Mucosa of stomach (tissue), 1 donor: Measurements from ENCODE around the gene FCER1A.

Source experiments
- H3K27me3 ChIP-seq: one replicate; pipeline ENCODE4 v1.7.0; 2013; ENCODE audit warnings: mild to moderate bottlenecking, low read length; ENCODE audit not compliant: control insufficient read depth, insufficient read depth
- H3K36me3 ChIP-seq: one replicate; pipeline ENCODE4 v1.7.0; 2013; ENCODE audit warnings: low read length; ENCODE audit not compliant: control insufficient read depth, insufficient read depth
- H3K4me1 ChIP-seq: one replicate; pipeline ENCODE4 v1.7.0; 2013; ENCODE audit warnings: mild to moderate bottlenecking, low read length; ENCODE audit not compliant: control insufficient read depth, insufficient read depth
- H3K4me3 ChIP-seq: one replicate; pipeline ENCODE4 v1.7.0; 2013; ENCODE audit warnings: low read length
- H3K9ac ChIP-seq: one replicate; pipeline ENCODE4 v1.7.0; 2013; ENCODE audit warnings: mild to moderate bottlenecking, low read length, moderate library complexity
- H3K9me3 ChIP-seq: one replicate; pipeline ENCODE4 v1.7.0; 2013; ENCODE audit warnings: mild to moderate bottlenecking, low read length, moderate library complexity; ENCODE audit not compliant: control insufficient read depth
- donor health status: Pancreatic carcinoma.

The FCER1A gene

DNA sequence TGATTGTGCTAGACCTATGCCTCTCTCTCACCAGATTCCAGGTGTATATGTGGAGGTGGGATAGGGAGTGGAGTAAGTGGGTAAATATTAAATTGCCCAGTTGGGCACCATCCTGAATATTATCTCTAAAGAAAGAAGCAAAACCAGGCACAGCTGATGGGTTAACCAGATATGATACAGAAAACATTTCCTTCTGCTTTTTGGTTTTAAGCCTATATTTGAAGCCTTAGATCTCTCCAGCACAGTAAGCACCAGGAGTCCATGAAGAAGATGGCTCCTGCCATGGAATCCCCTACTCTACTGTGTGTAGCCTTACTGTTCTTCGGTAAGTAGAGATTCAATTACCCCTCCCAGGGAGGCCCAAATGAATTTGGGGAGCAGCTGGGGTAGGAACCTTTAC lies at the start of gene FCER1A:
TSS of gene FCER1A (plus strand) at position 242 of the 400 bp plus-strand sequence. CDS start at position 271, 29 bp downstream.
- H3K27me3 ChIP-seq: no peaks in the 10 kb centered on the region
- H3K9ac ChIP-seq: no peak within 1 kb of the TSS
- no peaks in the 10 kb centered on the region for H3K4me1 ChIP-seq
- H3K4me3 ChIP-seq: no peak within 1 kb of the TSS
- no peaks in the 10 kb centered on the region for H3K9me3 ChIP-seq
- H3K36me3 ChIP-seq: no peaks in the 10 kb centered on the region

DNA sequence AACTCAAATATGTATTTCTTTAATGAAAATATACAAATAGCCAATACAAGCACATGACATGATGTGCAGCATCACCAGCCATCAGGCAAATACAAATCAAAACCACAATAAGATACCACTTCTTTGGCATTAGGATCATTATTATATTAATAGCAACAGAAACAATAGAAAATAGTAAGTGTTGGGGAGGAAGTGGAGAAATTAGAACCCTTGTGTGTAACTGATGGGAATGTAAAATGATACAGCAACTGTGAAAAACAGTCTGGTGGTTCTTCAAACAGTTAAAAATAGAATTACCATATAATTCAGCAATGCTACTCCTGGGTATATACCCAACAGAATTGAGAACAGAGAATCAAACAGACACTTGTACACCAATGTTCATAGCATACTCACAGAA lies 40.8 kb upstream of the FCER1A start:
- Histone ChIP-seq H3K9ac (no peak overlapping the region), H3K9me3 (no peaks in the 10 kb centered on the region), H3K27me3 (no peaks in the 10 kb centered on the region), H3K4me3 (no peak overlapping the region), H3K36me3 (no peaks in the 10 kb centered on the region), H3K4me1 (no peaks in the 10 kb centered on the region)

GRCh38 chr1:159261721-159262494 lies 40.2 kb upstream of the FCER1A start:
- no peaks in the 10 kb centered on the region for H3K27me3 ChIP-seq
- H3K4me1 ChIP-seq: no peaks in the 10 kb centered on the region
- H3K9ac ChIP-seq: no peak overlapping the region
- no peak overlapping the region for H3K4me3 ChIP-seq
- no peaks in the 10 kb centered on the region for H3K36me3 ChIP-seq
- H3K9me3 ChIP-seq: no peaks in the 10 kb centered on the region

DNA sequence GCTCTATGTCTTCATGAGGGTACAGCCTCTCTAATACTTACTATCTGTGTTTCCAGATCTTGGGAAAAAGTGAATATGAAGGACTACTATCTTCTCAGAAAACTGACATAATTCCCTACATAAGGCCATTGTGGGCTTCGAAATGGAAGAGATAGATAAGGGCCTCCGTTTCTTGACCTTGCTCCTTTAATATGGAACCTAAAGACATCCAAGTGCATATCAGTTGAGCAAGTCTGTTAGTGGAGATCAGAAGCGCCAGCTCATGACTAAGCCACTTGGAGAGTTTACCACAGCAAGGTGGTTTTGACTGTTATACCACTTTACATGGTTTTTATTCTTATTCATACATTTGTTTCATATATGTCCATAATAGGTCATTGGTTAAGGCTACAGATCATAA lies 35.3 kb upstream of the FCER1A start:
- no peaks in the 10 kb centered on the region for H3K27me3 ChIP-seq
- H3K4me3 ChIP-seq: no peak overlapping the region
- H3K9ac ChIP-seq: no peak overlapping the region

DNA sequence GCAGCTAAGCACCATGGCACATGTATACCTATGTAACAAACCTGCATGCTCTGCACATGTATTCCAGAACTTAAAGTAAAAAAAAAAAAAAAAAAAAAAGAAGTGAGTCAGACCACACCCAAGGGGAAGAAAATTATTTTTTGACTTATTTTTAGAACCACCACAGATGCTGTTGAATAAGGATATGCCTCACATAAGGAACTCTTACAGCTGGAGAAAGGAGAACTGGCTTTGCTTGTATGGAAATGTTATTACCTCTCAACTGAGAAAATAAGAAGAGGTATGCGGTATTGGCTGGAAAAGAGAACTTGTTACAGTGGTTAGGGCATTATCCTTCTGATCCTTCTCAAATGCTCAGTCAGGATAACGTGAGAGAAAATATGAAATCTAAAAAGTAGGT lies 27.5 kb upstream of the FCER1A start:
- Histone ChIP-seq H3K4me1 (no peaks in the 10 kb centered on the region), H3K9me3 (no peaks in the 10 kb centered on the region), H3K9ac (no peak overlapping the region), H3K4me3 (no peak overlapping the region), H3K27me3 (no peaks in the 10 kb centered on the region), H3K36me3 (no peaks in the 10 kb centered on the region)

More for the DNA sequence above, 35.3 kb upstream of the FCER1A start:
- Histone ChIP-seq H3K4me1 (no peaks in the 10 kb centered on the region), H3K9me3 (no peaks in the 10 kb centered on the region), H3K36me3 (no peaks in the 10 kb centered on the region)

GRCh38 chr1:159275891-159276290 lies 26.2 kb upstream of the FCER1A start:
- Histone ChIP-seq H3K27me3 (no peaks in the 10 kb centered on the region), H3K9me3 (no peaks in the 10 kb centered on the region)

DNA sequence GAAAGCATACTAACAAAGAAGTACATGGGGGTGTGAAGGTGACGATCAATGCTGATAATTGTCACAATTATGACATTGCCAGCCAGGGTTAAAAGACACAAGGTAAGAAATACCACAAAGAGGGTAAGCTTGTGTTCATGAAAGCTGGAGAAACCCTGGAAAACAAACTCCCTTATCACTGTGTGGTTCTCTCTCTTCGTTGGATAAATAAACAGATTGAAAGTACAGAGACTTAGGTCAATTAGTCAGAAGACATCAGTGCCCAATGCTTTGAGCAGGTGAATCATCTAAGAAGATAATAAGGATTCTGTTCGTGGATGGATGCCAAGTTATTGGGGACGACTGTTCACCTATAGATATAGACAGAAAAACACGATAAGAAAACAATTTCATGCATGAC lies 22.4 kb upstream of the FCER1A start:
- no peaks in the 10 kb centered on the region for H3K36me3 ChIP-seq
- no peak overlapping the region for H3K4me3 ChIP-seq
- no peak overlapping the region for H3K9ac ChIP-seq
- H3K4me1 ChIP-seq: no peaks in the 10 kb centered on the region
- H3K9me3 ChIP-seq: no peaks in the 10 kb centered on the region
- no peaks in the 10 kb centered on the region for H3K27me3 ChIP-seq

More at GRCh38 chr1:159275891-159276290, 26.2 kb upstream of the FCER1A start:
- no peaks in the 10 kb centered on the region for H3K36me3 ChIP-seq
- no peaks in the 10 kb centered on the region for H3K4me1 ChIP-seq
- no peak overlapping the region for H3K4me3 ChIP-seq
- H3K9ac ChIP-seq: no peak overlapping the region

GRCh38 chr1:159282118-159282517 lies 20.0 kb upstream of the FCER1A start:
- no peaks in the 10 kb centered on the region for H3K36me3 ChIP-seq
- no peaks in the 10 kb centered on the region for H3K27me3 ChIP-seq
- no peaks in the 10 kb centered on the region for H3K9me3 ChIP-seq
- H3K4me1 ChIP-seq: no peaks in the 10 kb centered on the region
- no peak overlapping the region for H3K9ac ChIP-seq
- H3K4me3 ChIP-seq: no peak overlapping the region

GRCh38 chr1:159289060-159289459 lies 13.1 kb upstream of the FCER1A start:
- H3K27me3 ChIP-seq: no peaks in the 10 kb centered on the region
- H3K4me3 ChIP-seq: no peak overlapping the region
- no peaks in the 10 kb centered on the region for H3K36me3 ChIP-seq
- H3K4me1 ChIP-seq: no peaks in the 10 kb centered on the region
- no peak overlapping the region for H3K9ac ChIP-seq
- no peaks in the 10 kb centered on the region for H3K9me3 ChIP-seq

DNA sequence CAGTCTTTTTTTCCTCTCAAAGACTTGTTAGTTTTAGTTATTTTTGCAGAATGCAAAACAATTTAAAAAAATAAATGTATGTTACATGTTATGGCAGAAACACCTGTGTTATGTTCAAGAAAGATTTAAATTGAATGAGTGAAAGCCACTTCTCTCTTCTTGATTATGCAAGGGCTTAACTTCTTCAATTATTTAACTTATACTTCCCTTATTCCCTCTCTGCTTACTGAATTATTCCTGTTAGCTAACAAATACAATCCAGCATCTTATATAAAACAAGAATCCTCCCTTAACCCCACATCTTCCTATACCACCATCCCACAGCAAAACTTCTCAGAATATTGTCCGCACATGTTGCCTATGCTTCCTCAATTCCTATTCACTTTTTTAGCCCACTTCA lies 10.7 kb upstream of the FCER1A start:
- Histone ChIP-seq H3K4me3 (no peak overlapping the region), H3K9ac (no peak overlapping the region), H3K9me3 (no peaks in the 10 kb centered on the region), H3K4me1 (no peaks in the 10 kb centered on the region), H3K36me3 (no peaks in the 10 kb centered on the region), H3K27me3 (no peaks in the 10 kb centered on the region)

DNA sequence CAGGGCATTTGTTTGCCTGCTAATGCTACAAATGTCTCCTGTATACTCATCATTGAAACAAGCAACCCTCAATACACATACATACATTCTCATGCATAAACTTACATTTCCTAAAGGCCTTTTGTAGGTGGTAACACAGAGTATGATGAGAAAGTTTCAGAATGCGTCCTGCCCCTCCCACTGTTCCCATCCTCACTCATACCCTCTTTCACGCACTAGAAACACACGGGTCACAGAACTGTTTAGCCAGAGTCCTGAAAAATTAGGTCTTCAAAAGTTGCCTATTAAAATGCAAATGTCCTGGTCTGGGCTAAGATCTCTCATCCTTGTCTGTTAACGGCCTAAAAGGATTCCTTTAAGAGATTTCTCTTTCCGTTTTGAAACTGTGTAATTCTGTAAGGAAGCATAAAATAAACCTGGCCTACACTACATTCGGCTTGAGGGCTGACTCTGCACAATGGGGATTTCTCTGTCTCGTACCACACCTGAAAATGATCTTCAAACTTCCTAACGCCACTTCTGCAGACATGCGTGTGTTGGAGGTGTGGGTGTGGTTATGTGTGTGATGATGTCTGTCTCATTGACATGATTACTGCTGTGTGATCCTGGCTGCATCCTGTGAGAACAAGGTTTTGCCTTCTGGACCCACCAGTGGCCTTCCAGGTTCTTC lies 5.3 kb upstream of the FCER1A start:
- no peak overlapping the region for H3K9ac ChIP-seq
- no peaks in the 10 kb centered on the region for H3K36me3 ChIP-seq
- H3K4me1 ChIP-seq: no peaks in the 10 kb centered on the region
- H3K27me3 ChIP-seq: no peaks in the 10 kb centered on the region
- no peaks in the 10 kb centered on the region for H3K9me3 ChIP-seq
- no peak overlapping the region for H3K4me3 ChIP-seq

GRCh38 chr1:159300146-159300545 lies 2.0 kb upstream of the FCER1A start:
- Histone ChIP-seq H3K4me1 (no peaks in the 10 kb centered on the region), H3K36me3 (no peaks in the 10 kb centered on the region), H3K9me3 (no peaks in the 10 kb centered on the region), H3K4me3 (no peak overlapping the region), H3K27me3 (no peaks in the 10 kb centered on the region), H3K9ac (no peak overlapping the region)
